Measurements from ENCODE around the gene ASCL1. TPM values are rescaled to one million over a fixed set of nuclear protein-coding genes. Genes with fewer than 3 reads are reported as not detected.

ASCL1 gene
- total RNA-seq, 1 donor from 2014 or later = not detected

- DNase-seq (ENCODE audit: low spot score in 2 of 2, unreplicated experiment in 2 of 2) = no peak
- Mint-ChIP-seq H3K27ac (no peak overlapping the region), H3K27me3 (ENCODE audit: low read depth) (peaks cover 42% of the 10 kb centered on the region), H3K4me3 (no peak overlapping the region), H3K36me3 (no peaks in the 10 kb centered on the region), H3K4me1 (no peaks in the 10 kb centered on the region), H3K9me3 (no peaks in the 10 kb centered on the region)
- TF ChIP-seq CTCF (IDR thresholded peaks at IDR 0.05; ENCODE audit: unreplicated experiment) = no peak
Measured at GRCh38 chr12:102912258-102912657, 45.2 kb upstream of the ASCL1 start.

DNA sequence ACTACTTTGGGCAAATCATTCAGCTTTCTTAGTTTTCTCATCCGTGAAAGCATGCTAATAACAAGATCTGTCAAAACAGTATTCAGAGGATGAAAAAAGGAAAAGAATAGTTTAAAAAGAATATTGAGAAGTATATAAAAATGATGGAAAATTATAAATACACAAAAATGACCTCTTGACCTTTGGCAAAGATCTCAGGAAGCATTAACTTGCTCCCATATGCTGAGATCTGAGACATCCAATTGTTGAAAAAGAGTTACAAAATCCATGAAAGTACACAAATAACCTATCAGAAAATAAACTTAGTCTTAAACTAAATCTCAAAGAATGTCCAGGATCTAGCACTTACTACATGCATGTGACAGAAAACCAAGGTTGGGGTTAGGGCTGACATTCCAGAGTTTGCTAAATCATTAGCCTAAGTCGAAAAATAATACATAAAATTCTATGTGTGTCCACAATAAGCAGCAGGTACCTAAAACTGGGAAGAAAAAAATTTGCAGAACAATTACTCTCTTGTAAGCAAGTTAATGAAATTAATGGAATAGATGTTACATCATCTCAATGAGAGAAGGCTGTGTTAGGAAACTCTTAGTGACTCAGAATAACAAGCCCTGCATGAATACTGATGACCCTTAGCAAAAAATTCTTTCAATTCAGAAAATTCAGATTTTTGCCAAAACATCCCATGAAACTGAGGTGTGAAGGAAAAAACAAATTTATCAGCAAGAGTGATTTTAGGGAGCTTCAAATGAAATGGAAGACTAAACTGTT, 43.8 kb upstream of the ASCL1 start:
- no peak overlapping the region for H3K4me3 Mint-ChIP-seq
- H3K27me3 Mint-ChIP-seq (ENCODE audit: low read depth) = peaks cover 49% of the 10 kb centered on the region
- no peak for TF ChIP-seq CTCF (IDR thresholded peaks at IDR 0.05; ENCODE audit: unreplicated experiment)
- no peaks in the 10 kb centered on the region for H3K36me3 Mint-ChIP-seq
- H3K4me1 Mint-ChIP-seq = no peaks in the 10 kb centered on the region
- H3K27ac Mint-ChIP-seq = no peak overlapping the region
- DNase-seq (ENCODE audit: low spot score in 2 of 2, unreplicated experiment in 2 of 2) = no peak
- no peaks in the 10 kb centered on the region for H3K9me3 Mint-ChIP-seq

DNA sequence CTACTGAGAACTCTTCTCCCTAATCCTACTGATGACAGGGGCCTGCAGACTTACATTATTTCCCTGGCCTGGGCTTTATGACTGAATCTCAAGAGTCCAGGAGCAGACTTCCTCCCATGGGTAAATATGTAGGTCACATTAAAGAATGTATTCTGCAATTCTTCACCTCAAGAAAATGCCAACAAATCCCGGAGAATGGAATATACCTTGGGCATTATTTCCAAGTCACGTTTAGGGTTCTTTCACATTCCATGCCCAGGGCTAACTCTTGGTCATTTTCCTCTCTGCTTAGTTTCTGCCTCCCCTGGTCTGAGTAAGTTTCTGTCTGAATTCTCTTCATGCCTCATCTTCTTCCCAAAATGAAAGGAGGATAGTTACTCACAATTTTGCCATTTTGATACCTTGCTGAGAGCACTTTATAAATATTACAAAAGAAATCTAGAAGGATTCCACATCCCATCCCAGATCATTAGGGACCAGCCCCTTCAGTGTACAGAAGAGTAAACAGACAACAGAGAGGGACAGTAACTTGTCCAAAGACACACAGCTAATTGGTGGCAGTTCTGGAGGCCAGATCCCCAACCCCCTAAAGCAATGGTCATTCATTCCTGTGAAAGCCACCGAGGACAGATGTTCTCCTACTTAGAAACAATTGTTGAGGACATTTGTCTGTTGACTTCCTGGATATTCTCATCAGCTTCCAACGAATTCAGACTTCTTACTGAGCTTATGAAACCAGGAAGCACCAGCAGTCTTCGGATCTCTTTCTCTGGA, 41.0 kb upstream of the ASCL1 start:
- no peak for DNase-seq (ENCODE audit: low spot score in 2 of 2, unreplicated experiment in 2 of 2)
- Mint-ChIP-seq H3K27ac (no peak overlapping the region), H3K27me3 (ENCODE audit: low read depth) (peaks cover 59% of the 10 kb centered on the region), H3K9me3 (no peaks in the 10 kb centered on the region), H3K4me3 (peak overlapping the region; percentile 65), H3K4me1 (no peaks in the 10 kb centered on the region), H3K36me3 (no peaks in the 10 kb centered on the region)
- TF ChIP-seq CTCF (IDR thresholded peaks at IDR 0.05; ENCODE audit: unreplicated experiment) = no peak

GRCh38 chr12:102917026-102917787, 40.3 kb upstream of the ASCL1 start, which contains the start of gene PAH:
Gene PAH (minus strand): TSS chr12:102917244. CDS start chr12:102917130, 114 bp downstream.
- Mint-ChIP-seq H3K9me3 (no peaks in the 10 kb centered on the region), H3K4me1 (no peaks in the 10 kb centered on the region), H3K27me3 (ENCODE audit: low read depth) (peaks cover 61% of the 10 kb centered on the region), H3K36me3 (no peaks in the 10 kb centered on the region), H3K27ac (no peak within 1 kb of the TSS), H3K4me3 (peak within 1 kb of the TSS; percentile 65)
- no peak for DNase-seq (ENCODE audit: low spot score in 2 of 2, unreplicated experiment in 2 of 2)
- TF ChIP-seq CTCF (IDR thresholded peaks at IDR 0.05; ENCODE audit: unreplicated experiment) = no peak

GRCh38 chr12:102918840-102919239, 38.6 kb upstream of the ASCL1 start:
- H3K9me3 Mint-ChIP-seq = no peaks in the 10 kb centered on the region
- peaks cover 72% of the 10 kb centered on the region for H3K27me3 Mint-ChIP-seq (ENCODE audit: low read depth)
- H3K4me3 Mint-ChIP-seq = no peak overlapping the region
- H3K27ac Mint-ChIP-seq = no peak overlapping the region
- no peaks in the 10 kb centered on the region for H3K36me3 Mint-ChIP-seq
- no peak for TF ChIP-seq CTCF (IDR thresholded peaks at IDR 0.05; ENCODE audit: unreplicated experiment)
- no peak for DNase-seq (ENCODE audit: low spot score in 2 of 2, unreplicated experiment in 2 of 2)
- H3K4me1 Mint-ChIP-seq = no peaks in the 10 kb centered on the region
